ENCODE data around the gene RBFOX2. TPM values are rescaled to one million over a fixed set of nuclear protein-coding genes. Genes with fewer than 3 reads are reported as not detected.

The RBFOX2 gene
- total RNA-seq, 1 donor from 2014 or later, result 210 TPM

DNA sequence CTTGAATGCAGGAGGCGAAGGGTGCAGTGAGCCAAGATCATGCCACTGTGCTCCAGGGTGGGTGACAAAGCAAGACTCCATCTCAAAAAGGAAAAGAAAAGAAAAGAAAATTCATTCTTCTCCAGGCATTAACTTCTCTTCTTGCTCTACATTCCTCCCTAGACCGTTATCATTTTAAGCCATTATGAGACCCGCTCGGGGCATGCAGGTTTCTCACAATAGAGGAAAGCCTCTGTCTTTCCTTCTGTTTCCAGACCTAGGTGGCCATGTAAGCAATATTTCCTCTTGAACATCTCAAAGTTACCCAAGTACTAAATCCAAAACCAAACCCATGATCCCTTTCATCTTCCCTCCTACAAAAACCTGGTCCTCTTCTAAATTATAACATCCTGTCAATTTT is 139.6 kb downstream of the RBFOX2 start:
- TF ChIP-seq, protein P1, sequence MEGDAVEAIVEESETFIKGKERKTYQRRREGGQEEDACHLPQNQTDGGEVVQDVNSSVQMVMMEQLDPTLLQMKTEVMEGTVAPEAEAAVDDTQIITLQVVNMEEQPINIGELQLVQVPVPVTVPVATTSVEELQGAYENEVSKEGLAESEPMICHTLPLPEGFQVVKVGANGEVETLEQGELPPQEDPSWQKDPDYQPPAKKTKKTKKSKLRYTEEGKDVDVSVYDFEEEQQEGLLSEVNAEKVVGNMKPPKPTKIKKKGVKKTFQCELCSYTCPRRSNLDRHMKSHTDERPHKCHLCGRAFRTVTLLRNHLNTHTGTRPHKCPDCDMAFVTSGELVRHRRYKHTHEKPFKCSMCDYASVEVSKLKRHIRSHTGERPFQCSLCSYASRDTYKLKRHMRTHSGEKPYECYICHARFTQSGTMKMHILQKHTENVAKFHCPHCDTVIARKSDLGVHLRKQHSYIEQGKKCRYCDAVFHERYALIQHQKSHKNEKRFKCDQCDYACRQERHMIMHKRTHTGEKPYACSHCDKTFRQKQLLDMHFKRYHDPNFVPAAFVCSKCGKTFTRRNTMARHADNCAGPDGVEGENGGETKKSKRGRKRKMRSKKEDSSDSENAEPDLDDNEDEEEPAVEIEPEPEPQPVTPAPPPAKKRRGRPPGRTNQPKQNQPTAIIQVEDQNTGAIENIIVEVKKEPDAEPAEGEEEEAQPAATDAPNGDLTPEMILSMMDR (IDR thresholded peaks at IDR 0.05; ENCODE audit: unreplicated experiment), result no peak
- Mint-ChIP-seq H3K4me3 (no peak overlapping the region), H3K27me3 (ENCODE audit: low read depth) (no peaks in the 10 kb centered on the region), H3K27ac (no peak overlapping the region), H3K4me1 (peaks cover 32% of the 10 kb centered on the region), H3K9me3 (no peaks in the 10 kb centered on the region), H3K36me3 (no peaks in the 10 kb centered on the region)
- DNase-seq (ENCODE audit: low spot score in 2 of 2, unreplicated experiment in 2 of 2), result no peak

- Mint-ChIP-seq H3K27ac (no peak overlapping the region), H3K27me3 (ENCODE audit: low read depth) (no peaks in the 10 kb centered on the region), H3K4me3 (no peak overlapping the region), H3K4me1 (peaks cover 28% of the 10 kb centered on the region), H3K9me3 (no peaks in the 10 kb centered on the region), H3K36me3 (no peaks in the 10 kb centered on the region)
- TF ChIP-seq, protein P1 (IDR thresholded peaks at IDR 0.05; ENCODE audit: unreplicated experiment), result no peak
- no peak for DNase-seq (ENCODE audit: low spot score in 2 of 2, unreplicated experiment in 2 of 2)
These were observed 140.3 kb downstream of the RBFOX2 start for GRCh38 chr22:35888181-35888870.

GRCh38 chr22:35887296-35887875 is 141.2 kb downstream of the RBFOX2 start:
- TF ChIP-seq, protein P1 (IDR thresholded peaks at IDR 0.05; ENCODE audit: unreplicated experiment), result no peak
- H3K9me3 Mint-ChIP-seq, result no peaks in the 10 kb centered on the region
- H3K27ac Mint-ChIP-seq, result no peak overlapping the region
- H3K4me3 Mint-ChIP-seq, result no peak overlapping the region
- H3K36me3 Mint-ChIP-seq, result no peaks in the 10 kb centered on the region
- no peaks in the 10 kb centered on the region for H3K27me3 Mint-ChIP-seq (ENCODE audit: low read depth)
- peaks cover 31% of the 10 kb centered on the region for H3K4me1 Mint-ChIP-seq
- DNase-seq (ENCODE audit: low spot score in 2 of 2, unreplicated experiment in 2 of 2), result no peak

- Mint-ChIP-seq H3K27ac (no peak overlapping the region), H3K36me3 (no peaks in the 10 kb centered on the region), H3K4me3 (no peak overlapping the region), H3K27me3 (ENCODE audit: low read depth) (no peaks in the 10 kb centered on the region), H3K9me3 (no peaks in the 10 kb centered on the region), H3K4me1 (peaks cover 34% of the 10 kb centered on the region)
- TF ChIP-seq, protein P1 (IDR thresholded peaks at IDR 0.05; ENCODE audit: unreplicated experiment), result no peak
- DNase-seq (ENCODE audit: low spot score in 2 of 2, unreplicated experiment in 2 of 2), result no peak
These were observed 142.3 kb downstream of the RBFOX2 start for GRCh38 chr22:35886309-35886708.

- Mint-ChIP-seq H3K36me3 (no peaks in the 10 kb centered on the region), H3K4me1 (peaks cover 33% of the 10 kb centered on the region), H3K4me3 (no peak overlapping the region), H3K27me3 (ENCODE audit: low read depth) (no peaks in the 10 kb centered on the region), H3K27ac (no peak overlapping the region), H3K9me3 (no peaks in the 10 kb centered on the region)
- no peak for DNase-seq (ENCODE audit: low spot score in 2 of 2, unreplicated experiment in 2 of 2)
- TF ChIP-seq, protein P1 (IDR thresholded peaks at IDR 0.05; ENCODE audit: unreplicated experiment), result no peak
These were observed 144.1 kb downstream of the RBFOX2 start for GRCh38 chr22:35884529-35884928.
